ENCODE results near the gene ZMIZ1.

The ZMIZ1 gene

GRCh38 chr10:79230328-79230830 lies 161.6 kb downstream of the ZMIZ1 start:
- DNase-seq (ENCODE audit: low spot score) = no peak

- DNase-seq (ENCODE audit: low spot score) = no peak
Measured at GRCh38 chr10:79230850-79231249, 162.1 kb downstream of the ZMIZ1 start.

- no peak for DNase-seq (ENCODE audit: low spot score)
Measured at GRCh38 chr10:79231908-79232307, 163.1 kb downstream of the ZMIZ1 start.

GRCh38 chr10:79232864-79233263 lies 164.1 kb downstream of the ZMIZ1 start:
- no peak for DNase-seq (ENCODE audit: low spot score)

- no peak for DNase-seq (ENCODE audit: low spot score)
Measured at GRCh38 chr10:79234391-79235315, 165.9 kb downstream of the ZMIZ1 start.

GRCh38 chr10:79235765-79236432 lies 167.1 kb downstream of the ZMIZ1 start:
- no peak for DNase-seq (ENCODE audit: low spot score)

GRCh38 chr10:79236433-79236765 lies 167.6 kb downstream of the ZMIZ1 start:
- DNase-seq (ENCODE audit: low spot score) = no peak

GRCh38 chr10:79237454-79238157 lies 168.8 kb downstream of the ZMIZ1 start:
- no peak for DNase-seq (ENCODE audit: low spot score)

- no peak for DNase-seq (ENCODE audit: low spot score)
Measured at GRCh38 chr10:79238158-79238520, 169.4 kb downstream of the ZMIZ1 start.

GRCh38 chr10:79238606-79239005 lies 169.8 kb downstream of the ZMIZ1 start:
- DNase-seq (ENCODE audit: low spot score) = no peak

GRCh38 chr10:79239275-79239779 lies 170.6 kb downstream of the ZMIZ1 start:
- DNase-seq (ENCODE audit: low spot score) = peak; percentile 68

GRCh38 chr10:79239924-79240581 lies 171.3 kb downstream of the ZMIZ1 start:
- DNase-seq (ENCODE audit: low spot score) = no peak

GRCh38 chr10:79241629-79241989 lies 172.8 kb downstream of the ZMIZ1 start:
- no peak for DNase-seq (ENCODE audit: low spot score)

- DNase-seq (ENCODE audit: low spot score) = peak; percentile 89
Measured at GRCh38 chr10:79241990-79242619, 173.3 kb downstream of the ZMIZ1 start.

- DNase-seq (ENCODE audit: low spot score) = peak; percentile 93
Measured at GRCh38 chr10:79242620-79243152, 173.9 kb downstream of the ZMIZ1 start.

- peak; percentile 81 for DNase-seq (ENCODE audit: low spot score)
Measured at GRCh38 chr10:79243181-79244067, 174.7 kb downstream of the ZMIZ1 start.

- no peak for DNase-seq (ENCODE audit: low spot score)
Measured at GRCh38 chr10:79244068-79244442, 175.3 kb downstream of the ZMIZ1 start.

- peak; percentile 84 for DNase-seq (ENCODE audit: low spot score)
Measured at GRCh38 chr10:79244841-79245504, 176.2 kb downstream of the ZMIZ1 start.

- DNase-seq (ENCODE audit: low spot score) = no peak
Measured at GRCh38 chr10:79245539-79246208, 176.9 kb downstream of the ZMIZ1 start.

Data from hepatic stellate cell (primary cell).